Thyroid gland (tissue), 4 donors: ENCODE results near the gene CPLANE2. TPM values are rescaled to one million over a fixed set of nuclear protein-coding genes. Genes with fewer than 3 reads are reported as not detected.
"Not testable (repeated sequence)": the region's sequence is repeated elsewhere in the genome, so short reads cannot be mapped to it uniquely, and the experiment has no call there.

Source experiments
- DNase-seq, 2 donors: peaks; one replicate each; pipeline ENCODE4 v3.0.0-alpha.2; 2019
- H3K27ac ChIP-seq, 3 donors: fragments of 200-600 bp; sonication (generic); 1 replicate in 2 of 3; 2 replicates in 1 of 3; pipeline ENCODE4 v1.5.1; 2016 to 2019; ENCODE audit warnings: mild to moderate bottlenecking in 1 of 3, moderate library complexity in 1 of 3
- H3K27me3 ChIP-seq: fragments of 200-600 bp; sonication (generic); one replicate; pipeline ENCODE4 v1.5.1; 2019
- H3K36me3 ChIP-seq, 2 donors: fragments of 200-600 bp; sonication (generic); one replicate each; pipeline ENCODE4 v1.5.1; 2016 to 2019
- H3K4me1 ChIP-seq, 2 donors: fragments of 200-600 bp; sonication (generic); one replicate each; pipeline ENCODE4 v1.5.1; 2017 to 2019
- H3K4me3 ChIP-seq, 3 donors: fragments of 200-600 bp; sonication (generic); replicated peaks in 1 of 3; 1 replicate in 2 of 3; 2 replicates in 1 of 3; pipeline ENCODE4 v1.5.1; 2016; ENCODE audit warnings: mild to moderate bottlenecking in 1 of 3
- H3K9me3 ChIP-seq: fragments of 200-600 bp; sonication (generic); one replicate; pipeline ENCODE4 v1.5.1; 2017
- POLR2A ChIP-seq, 2 donors: fragments of 450-650 bp; IDR thresholded peaks; one replicate each; pipeline ENCODE4 v1.6.1; 2017; ENCODE audit warnings: antibody characterized with exemption in 2 of 2, mild to moderate bottlenecking in 2 of 2, moderate library complexity in 1 of 2
- WGBS, 2 donors: methylation state at CpG; one replicate each; pipeline ENCODE4 v1.1.5; 2017; 5-methylcytosine and 5-hydroxymethylcytosine counted together
- intact Hi-C: fragments of 100-400 bp; cut with DNase I; formaldehyde crosslinking; loops from one replicate; pipeline ENCODE4 v1.15.1; 2023
- total RNA-seq, 4 donors: library from RNA; depleted of rRNA; stranded (reverse); fragments of >200 nt; gene quantifications; one replicate each; pipeline ENCODE4 v1.2.3, GENCODE V29; 2016
- TF ChIP-seq, protein P1 (sequence below), 6 experiments: fragments of 200-600 bp in 3 of 6; fragments of 450-650 bp in 3 of 6; sonication (generic) in 3 of 6; IDR thresholded peaks; one replicate each; pipeline ENCODE4 v1.5.1; 2016 to 2019; ENCODE audit warnings: antibody characterized with exemption in 6 of 6, mild to moderate bottlenecking in 2 of 6, inconsistent platforms in 1 of 6, moderate library complexity in 1 of 6

CPLANE2 gene
- total RNA-seq, 4 donors from 2014 or later: 4.3 to 21.8 (median 15.3) TPM

DNA sequence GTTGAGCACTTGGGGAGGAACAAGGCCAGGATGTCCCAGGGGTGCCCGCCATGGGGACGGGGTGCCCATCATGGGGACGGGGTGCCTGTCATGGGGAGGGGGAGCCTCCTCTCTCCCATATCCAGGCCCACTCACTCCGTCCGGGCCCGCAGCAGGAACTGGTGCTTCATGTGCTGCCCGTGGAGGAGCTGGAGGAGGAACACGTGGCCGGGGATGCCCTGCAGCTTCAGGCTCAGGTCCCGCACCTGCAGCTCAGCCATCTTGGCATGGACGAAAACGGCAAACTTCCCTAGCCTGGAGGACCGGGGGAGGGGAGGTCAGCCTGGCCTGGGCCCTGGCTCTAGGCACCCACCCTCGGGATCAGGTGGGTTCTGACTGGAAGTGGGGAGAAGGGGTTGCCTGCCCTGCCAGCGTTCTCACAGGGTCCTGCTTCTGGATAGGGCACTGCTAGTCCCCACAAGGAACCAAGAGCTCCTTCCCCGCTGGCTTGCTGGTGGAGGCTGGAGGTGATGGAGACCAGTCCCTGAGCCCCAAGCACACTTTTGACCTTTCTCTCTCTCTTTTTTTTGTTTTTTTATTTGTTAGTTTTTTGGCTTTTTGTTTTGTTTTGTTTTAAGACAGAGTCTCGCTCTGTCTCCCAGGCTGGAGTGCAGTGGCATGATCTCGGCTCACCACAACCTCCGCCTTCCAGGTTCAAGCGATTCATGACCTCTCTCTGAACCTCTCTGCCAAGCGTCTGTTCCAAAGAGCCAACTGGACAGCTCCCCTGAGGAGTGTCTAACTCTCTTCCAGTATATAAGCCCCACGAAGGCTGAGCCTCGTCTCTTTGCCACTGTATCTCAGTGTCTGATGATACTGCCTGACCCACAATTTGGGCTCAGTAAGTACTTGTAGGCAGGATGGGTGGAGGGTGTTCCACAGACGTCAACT lies 34.4 kb downstream of the CPLANE2 start:
- Histone ChIP-seq H3K4me1 (peaks cover 10 to 14% of the 10 kb centered on the region in 2 donors), H3K27me3 (no peaks in the 10 kb centered on the region), H3K36me3 (no peaks in the 10 kb centered on the region), H3K4me3 (no peak overlapping the region), H3K9me3 (no peaks in the 10 kb centered on the region), H3K27ac (no peak overlapping the region)
- 92 to 95% methylated on average over 20 to 24 of the region's 24 CpGs for WGBS, 2 donors
- no peak for TF ChIP-seq POLR2A (IDR thresholded peaks at IDR 0.05)
- TF ChIP-seq, protein P1, sequence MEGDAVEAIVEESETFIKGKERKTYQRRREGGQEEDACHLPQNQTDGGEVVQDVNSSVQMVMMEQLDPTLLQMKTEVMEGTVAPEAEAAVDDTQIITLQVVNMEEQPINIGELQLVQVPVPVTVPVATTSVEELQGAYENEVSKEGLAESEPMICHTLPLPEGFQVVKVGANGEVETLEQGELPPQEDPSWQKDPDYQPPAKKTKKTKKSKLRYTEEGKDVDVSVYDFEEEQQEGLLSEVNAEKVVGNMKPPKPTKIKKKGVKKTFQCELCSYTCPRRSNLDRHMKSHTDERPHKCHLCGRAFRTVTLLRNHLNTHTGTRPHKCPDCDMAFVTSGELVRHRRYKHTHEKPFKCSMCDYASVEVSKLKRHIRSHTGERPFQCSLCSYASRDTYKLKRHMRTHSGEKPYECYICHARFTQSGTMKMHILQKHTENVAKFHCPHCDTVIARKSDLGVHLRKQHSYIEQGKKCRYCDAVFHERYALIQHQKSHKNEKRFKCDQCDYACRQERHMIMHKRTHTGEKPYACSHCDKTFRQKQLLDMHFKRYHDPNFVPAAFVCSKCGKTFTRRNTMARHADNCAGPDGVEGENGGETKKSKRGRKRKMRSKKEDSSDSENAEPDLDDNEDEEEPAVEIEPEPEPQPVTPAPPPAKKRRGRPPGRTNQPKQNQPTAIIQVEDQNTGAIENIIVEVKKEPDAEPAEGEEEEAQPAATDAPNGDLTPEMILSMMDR (IDR thresholded peaks at IDR 0.05): no peak
- intact Hi-C loops: loop anchor here (5.0 kb wide), 1 partner anchor 35 kb away; the partner anchor contains the start of gene CPLANE2
- no peak for DNase-seq

DNA sequence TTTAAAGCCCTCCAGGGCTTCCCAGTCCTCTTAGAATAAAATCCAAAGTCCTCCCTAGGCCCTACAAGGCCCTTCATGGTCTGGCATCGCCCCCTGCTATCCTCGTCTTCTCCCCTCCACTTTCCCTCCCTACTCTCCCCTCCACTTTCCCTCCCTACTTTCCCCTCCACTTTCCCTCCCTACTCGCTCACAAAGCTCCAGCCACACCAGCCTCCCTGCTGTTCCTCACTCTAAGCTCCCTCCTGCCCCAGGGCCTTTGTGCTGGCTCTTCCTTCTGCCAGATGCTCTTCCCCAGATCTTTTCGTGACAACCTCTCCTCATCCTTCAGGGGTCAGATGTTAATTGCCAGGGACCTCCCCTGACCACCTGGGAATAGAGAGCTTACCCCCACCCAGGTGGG lies 37.3 kb downstream of the CPLANE2 start:
- intact Hi-C loops: loop anchor here (5.0 kb wide), 1 partner anchor 38 kb away; the partner anchor contains the start of gene CPLANE2
- no peaks in the 10 kb centered on the region for H3K4me1 ChIP-seq
- no peak for DNase-seq
- H3K36me3 ChIP-seq: no peaks in the 10 kb centered on the region
- H3K27me3 ChIP-seq: no peaks in the 10 kb centered on the region
- TF ChIP-seq POLR2A (IDR thresholded peaks at IDR 0.05): no peak
- TF ChIP-seq, protein P1 (IDR thresholded peaks at IDR 0.05): no peak
- no peaks in the 10 kb centered on the region for H3K9me3 ChIP-seq
- 96 to 97% methylated on average over 4 of the region's 4 CpGs for WGBS, 2 donors
- H3K27ac ChIP-seq: no peak overlapping the region
- no peak overlapping the region for H3K4me3 ChIP-seq

DNA sequence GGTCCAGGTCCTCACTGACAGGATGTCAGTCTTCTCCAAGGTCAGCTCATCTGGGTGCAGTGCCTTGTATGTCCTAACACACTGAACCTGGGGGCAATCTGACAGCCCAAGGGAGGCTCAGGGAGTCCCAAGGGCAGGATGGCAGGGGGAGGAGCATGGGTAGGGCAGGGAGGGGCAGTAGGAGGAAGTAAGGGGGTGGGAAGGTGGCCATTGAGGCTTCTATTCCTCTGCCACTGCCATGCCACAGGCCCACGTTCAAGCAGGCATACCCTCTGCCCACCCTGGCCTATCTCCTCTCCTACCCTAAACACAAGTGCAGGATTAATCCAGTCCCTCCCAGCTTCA lies 37.9 kb downstream of the CPLANE2 start:
- H3K9me3 ChIP-seq: no peaks in the 10 kb centered on the region
- H3K4me1 ChIP-seq: no peaks in the 10 kb centered on the region
- H3K27me3 ChIP-seq: no peaks in the 10 kb centered on the region
- intact Hi-C loops: no loop called here
- 77 to 83% methylated on average over 1 of the region's 1 CpG for WGBS, 2 donors
- no peak overlapping the region for H3K4me3 ChIP-seq
- no peaks in the 10 kb centered on the region for H3K36me3 ChIP-seq
- TF ChIP-seq, protein P1 (IDR thresholded peaks at IDR 0.05): no peak
- TF ChIP-seq POLR2A (IDR thresholded peaks at IDR 0.05): no peak
- no peak overlapping the region for H3K27ac ChIP-seq
- DNase-seq: no peak

DNA sequence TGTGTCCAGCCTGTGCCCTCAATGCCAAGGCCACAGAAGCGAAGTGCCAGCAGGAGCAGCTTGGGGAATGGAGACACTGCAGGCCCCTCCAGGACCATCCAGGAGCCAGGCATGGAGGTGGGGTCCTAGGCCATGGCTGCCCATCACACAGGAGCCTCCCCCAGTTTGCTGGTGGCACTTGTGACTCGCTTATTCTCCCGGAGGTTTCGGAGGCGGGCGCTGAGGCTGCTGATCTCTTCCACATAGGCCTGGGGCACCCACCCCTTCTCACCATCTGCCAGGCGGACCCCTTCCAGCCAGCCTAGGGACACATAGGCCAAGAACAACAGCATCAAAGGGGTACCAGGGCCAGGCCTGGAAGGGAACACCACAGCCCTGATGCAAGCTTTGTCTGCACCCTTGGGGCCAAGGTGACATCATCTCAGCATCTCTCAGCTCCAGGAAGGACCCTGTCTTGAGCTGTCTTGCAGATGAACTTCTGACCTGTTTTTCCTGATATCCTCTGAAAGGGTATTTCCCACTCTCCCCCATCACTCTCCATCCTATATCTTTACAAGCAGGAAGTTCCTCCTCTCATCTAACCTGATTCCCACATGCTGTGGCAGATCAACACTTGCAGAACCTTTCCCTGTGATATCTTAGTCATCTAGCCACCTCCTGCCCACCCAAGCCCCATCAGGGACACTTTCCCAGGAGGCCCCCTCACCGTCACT lies 38.4 kb downstream of the CPLANE2 start:
- intact Hi-C loops: no loop called here
- Histone ChIP-seq H3K36me3 (no peaks in the 10 kb centered on the region), H3K27ac (no peak overlapping the region), H3K4me3 (no peak overlapping the region), H3K4me1 (no peaks in the 10 kb centered on the region), H3K27me3 (no peaks in the 10 kb centered on the region), H3K9me3 (no peaks in the 10 kb centered on the region)
- no peak for TF ChIP-seq POLR2A (IDR thresholded peaks at IDR 0.05)
- TF ChIP-seq, protein P1 (IDR thresholded peaks at IDR 0.05): no peak
- DNase-seq: no peak
- WGBS, 2 donors: 86 to 89% methylated on average over 1 to 4 of the region's 8 CpGs

DNA sequence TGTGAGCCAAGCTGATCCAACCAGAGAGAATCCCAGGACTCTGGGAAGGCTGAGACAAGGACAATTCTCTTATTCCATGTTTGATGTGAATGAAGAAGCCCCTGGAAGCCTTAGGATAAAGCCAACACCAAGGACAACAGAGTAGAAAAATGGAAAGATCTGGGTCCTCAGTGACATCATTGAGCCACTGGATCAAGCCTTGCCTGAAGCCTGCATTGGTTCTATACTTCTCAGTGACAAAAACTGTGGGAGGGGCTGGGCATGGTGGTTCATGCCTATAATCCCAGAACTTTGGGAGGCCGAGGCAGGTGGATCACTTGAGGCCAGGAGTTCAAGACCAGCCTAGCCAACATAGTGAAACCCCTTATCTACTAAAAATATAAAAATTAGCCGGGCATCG lies 40.1 kb downstream of the CPLANE2 start:
- intact Hi-C loops: no loop called here

DNA sequence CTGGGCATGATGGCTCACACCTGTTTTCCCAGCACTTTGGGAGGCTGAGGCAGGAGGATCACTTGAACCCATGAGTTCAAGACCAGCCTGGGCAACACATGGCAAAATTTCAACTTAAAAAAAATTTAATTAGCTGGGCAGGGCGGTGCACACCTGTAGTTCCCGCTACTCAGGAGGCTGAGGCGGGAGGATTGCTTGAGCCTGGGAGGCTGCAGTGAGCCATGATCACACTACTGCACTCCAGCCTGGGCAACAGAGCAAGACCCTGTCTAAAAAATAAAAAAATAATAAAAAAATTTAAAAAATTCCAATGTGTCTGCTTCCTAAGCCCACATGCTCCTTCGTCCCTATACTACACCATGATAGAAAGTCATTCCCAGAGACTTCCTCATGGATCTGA lies 40.8 kb downstream of the CPLANE2 start:
- intact Hi-C loops: not testable (repeated sequence)

More for the DNA sequence above, 40.1 kb downstream of the CPLANE2 start:
- TF ChIP-seq POLR2A (IDR thresholded peaks at IDR 0.05): no peak
- TF ChIP-seq, protein P1 (IDR thresholded peaks at IDR 0.05): no peak
- no peak for DNase-seq
- peaks cover 4 to 5% of the 10 kb centered on the region in 2 donors for H3K4me1 ChIP-seq
- WGBS, 2 donors: 63 to 100% methylated on average over 2 to 3 of the region's 3 CpGs
- no peaks in the 10 kb centered on the region for H3K36me3 ChIP-seq
- H3K27me3 ChIP-seq: no peaks in the 10 kb centered on the region
- no peaks in the 10 kb centered on the region for H3K9me3 ChIP-seq
- H3K27ac ChIP-seq: no peak overlapping the region
- H3K4me3 ChIP-seq: no peak overlapping the region

More for the DNA sequence above, 40.8 kb downstream of the CPLANE2 start:
- not testable (repeated sequence) for H3K36me3 ChIP-seq, H3K9me3 ChIP-seq, DNase-seq, H3K27ac ChIP-seq, H3K4me3 ChIP-seq, H3K27me3 ChIP-seq
- 94 to 97% methylated on average over 4 of the region's 4 CpGs for WGBS, 2 donors
- H3K4me1 ChIP-seq: peaks cover 10 to 11% of the 10 kb centered on the region in 2 donors
